Lower leg skin (tissue), 4 donors: ENCODE results near the gene HIBCH. TPM values are rescaled to one million over a fixed set of nuclear protein-coding genes. Genes with fewer than 3 reads are reported as not detected.

Experiments used
- DNase-seq, 2 donors: peaks; one replicate each; pipeline ENCODE4 v3.0.0-alpha.2; 2019; ENCODE audit warnings: low spot score in 2 of 2
- H3K4me3 ChIP-seq: fragments of 200-600 bp; sonication (generic); 2 replicates; pipeline ENCODE4 v1.5.1; 2017; ENCODE audit warnings: mild to moderate bottlenecking, low read depth; ENCODE audit not compliant: poor library complexity, severe bottlenecking
- POLR2A ChIP-seq, 2 donors: fragments of 450-650 bp; IDR thresholded peaks; one replicate each; pipeline ENCODE4 v1.6.1; 2016 to 2017; ENCODE audit warnings: antibody characterized with exemption in 2 of 2, mild to moderate bottlenecking in 1 of 2, moderate library complexity in 1 of 2
- WGBS, 2 donors: methylation state at CpG; one replicate each; pipeline ENCODE4 v1.1.5; 2018; 5-methylcytosine and 5-hydroxymethylcytosine counted together
- intact Hi-C: fragments of 100-400 bp; cut with DNase I; formaldehyde crosslinking; loops from one replicate; pipeline ENCODE4 v1.15.0; 2023; ENCODE audit warnings: low total_unique reads
- total RNA-seq, 4 donors: library from RNA; depleted of rRNA; stranded (reverse); fragments of >200 nt; gene quantifications; one replicate each; pipeline ENCODE4 v1.1.0, GENCODE V29; 2016
- TF ChIP-seq, protein P1 (sequence below), 3 donors: fragments of 450-650 bp; IDR thresholded peaks; one replicate each; pipeline ENCODE4 v1.5.1; 2016; ENCODE audit warnings: antibody characterized with exemption in 3 of 3, mild to moderate bottlenecking in 3 of 3, moderate library complexity in 2 of 3

The HIBCH gene
- total RNA-seq, 4 donors from 2014 or later = 10.0 to 21.4 (median 18.4) TPM

DNA sequence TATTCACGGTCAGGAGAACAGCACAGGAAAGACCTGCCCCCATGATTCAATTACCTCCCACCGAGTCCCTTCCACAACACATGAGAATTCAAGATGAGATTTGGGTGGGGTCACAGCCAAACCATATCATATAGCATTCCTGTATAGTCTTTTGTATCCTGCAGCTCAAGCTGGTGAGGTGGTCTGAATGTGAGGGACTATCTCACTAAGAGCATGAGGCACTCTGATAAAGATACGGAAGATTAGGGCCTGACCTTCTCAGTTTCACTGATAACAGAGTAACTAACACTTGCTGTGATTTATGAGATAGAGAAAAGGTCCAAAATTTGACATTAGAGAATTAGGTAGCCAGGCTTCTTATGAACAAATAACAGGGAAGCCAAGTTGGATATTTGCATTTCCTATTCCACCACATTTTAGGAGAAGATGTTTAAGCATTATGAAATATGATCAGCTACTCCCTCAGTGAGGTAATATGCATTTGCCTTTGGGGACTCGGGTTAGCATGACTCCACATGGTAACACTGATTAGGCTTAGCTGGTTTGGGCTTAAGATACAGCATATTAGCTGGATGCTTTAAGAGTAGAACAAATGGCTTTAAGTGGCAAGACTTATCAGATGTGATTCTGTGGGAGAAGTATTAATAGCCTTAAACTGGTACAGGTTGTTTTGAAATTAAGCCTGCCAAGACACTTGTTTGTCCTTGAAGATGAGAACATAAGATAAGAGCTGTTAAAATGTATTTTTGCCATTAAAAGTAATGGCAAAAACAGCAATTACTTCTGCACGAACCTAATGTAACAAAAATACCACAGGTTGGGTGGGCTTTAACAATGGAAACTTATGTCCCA is 150.2 kb downstream of the HIBCH start:
- DNase-seq = no peak
- TF ChIP-seq POLR2A (IDR thresholded peaks at IDR 0.05) = no peak
- TF ChIP-seq, protein P1, sequence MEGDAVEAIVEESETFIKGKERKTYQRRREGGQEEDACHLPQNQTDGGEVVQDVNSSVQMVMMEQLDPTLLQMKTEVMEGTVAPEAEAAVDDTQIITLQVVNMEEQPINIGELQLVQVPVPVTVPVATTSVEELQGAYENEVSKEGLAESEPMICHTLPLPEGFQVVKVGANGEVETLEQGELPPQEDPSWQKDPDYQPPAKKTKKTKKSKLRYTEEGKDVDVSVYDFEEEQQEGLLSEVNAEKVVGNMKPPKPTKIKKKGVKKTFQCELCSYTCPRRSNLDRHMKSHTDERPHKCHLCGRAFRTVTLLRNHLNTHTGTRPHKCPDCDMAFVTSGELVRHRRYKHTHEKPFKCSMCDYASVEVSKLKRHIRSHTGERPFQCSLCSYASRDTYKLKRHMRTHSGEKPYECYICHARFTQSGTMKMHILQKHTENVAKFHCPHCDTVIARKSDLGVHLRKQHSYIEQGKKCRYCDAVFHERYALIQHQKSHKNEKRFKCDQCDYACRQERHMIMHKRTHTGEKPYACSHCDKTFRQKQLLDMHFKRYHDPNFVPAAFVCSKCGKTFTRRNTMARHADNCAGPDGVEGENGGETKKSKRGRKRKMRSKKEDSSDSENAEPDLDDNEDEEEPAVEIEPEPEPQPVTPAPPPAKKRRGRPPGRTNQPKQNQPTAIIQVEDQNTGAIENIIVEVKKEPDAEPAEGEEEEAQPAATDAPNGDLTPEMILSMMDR (IDR thresholded peaks at IDR 0.05) = no peak
- intact Hi-C loops = loop anchor here (10.0 kb wide), 1 partner anchor 1325 kb away; no protein-coding TSS in a partner anchor
- no peak overlapping the region for H3K4me3 ChIP-seq
- 64% methylated on average over 5 of the region's 5 CpGs for WGBS, 2 donors

DNA sequence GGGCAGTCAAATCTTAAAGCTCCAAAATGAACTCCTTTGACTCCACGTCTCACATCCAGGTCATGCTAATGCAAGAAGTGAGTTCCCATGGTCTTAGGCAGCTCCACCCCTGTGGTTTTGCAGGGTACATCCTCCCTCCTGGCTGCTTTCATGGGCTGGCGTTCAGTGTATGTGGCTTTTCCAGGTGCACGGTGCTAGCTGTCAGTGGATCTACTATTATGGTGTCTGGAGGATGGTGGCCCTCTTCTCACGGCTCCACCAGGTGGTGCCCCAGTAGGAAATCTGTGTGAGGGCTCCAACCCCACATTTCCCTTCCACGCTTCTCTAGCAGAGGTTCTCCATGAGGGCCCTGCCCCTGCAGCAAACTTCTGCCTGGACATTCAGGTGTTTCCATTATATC is 151.9 kb downstream of the HIBCH start:
- WGBS, 2 donors = 89 to 94% methylated on average over 5 of the region's 5 CpGs
- intact Hi-C loops = loop anchor here (10.0 kb wide), 1 partner anchor 1323 kb away; no protein-coding TSS in a partner anchor
- DNase-seq = no peak
- no peak overlapping the region for H3K4me3 ChIP-seq
- no peak for TF ChIP-seq POLR2A (IDR thresholded peaks at IDR 0.05)
- TF ChIP-seq, protein P1 (IDR thresholded peaks at IDR 0.05) = no peak

DNA sequence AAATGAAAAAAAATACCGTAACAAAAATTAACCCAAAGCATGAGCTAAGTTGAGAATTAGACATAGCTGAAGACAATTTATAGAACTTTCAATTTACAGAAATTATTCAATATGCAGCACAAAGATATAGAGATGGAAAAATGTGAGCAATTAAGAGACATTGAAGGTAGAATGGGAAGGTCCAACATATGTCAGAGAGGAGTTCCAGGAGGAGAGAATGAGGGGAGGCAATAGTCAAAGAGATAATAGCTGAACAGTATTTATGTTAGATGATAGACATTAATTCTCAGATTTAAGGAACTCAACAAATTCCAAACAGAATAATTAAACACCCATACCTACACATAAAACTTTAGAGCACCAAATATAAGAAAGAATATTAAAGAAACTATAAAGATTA is 154.1 kb downstream of the HIBCH start:
- DNase-seq = no peak
- 94 to 95% methylated on average over 1 of the region's 1 CpG for WGBS, 2 donors
- no peak overlapping the region for H3K4me3 ChIP-seq
- TF ChIP-seq POLR2A (IDR thresholded peaks at IDR 0.05) = no peak
- TF ChIP-seq, protein P1 (IDR thresholded peaks at IDR 0.05) = no peak
- intact Hi-C loops = loop anchor here (10.0 kb wide), 1 partner anchor 1321 kb away; no protein-coding TSS in a partner anchor

DNA sequence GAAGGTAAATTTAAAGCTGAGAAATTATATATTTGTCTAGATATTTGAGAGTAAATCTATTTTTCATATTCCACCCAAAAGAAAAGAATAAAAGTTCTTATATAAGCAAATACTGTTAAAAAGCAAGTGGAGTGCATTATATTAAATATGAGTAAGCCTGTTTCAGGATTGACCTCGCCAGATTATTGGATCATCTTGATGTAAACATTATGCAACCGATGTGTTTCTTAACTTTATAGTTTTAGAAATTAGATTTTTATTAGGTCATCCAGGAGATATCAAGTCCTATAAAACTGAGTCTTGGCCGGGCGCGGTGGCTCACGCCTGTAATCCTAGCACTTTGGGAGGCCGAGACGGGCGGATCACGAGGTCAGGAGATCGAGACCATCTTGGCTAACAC is 156.8 kb downstream of the HIBCH start:
- WGBS, 2 donors = 91 to 96% methylated on average over 11 of the region's 11 CpGs
- H3K4me3 ChIP-seq = no peak overlapping the region
- intact Hi-C loops = loop anchor here (10.0 kb wide), 1 partner anchor 1318 kb away; no protein-coding TSS in a partner anchor
- no peak for DNase-seq
- TF ChIP-seq, protein P1 (IDR thresholded peaks at IDR 0.05) = no peak
- TF ChIP-seq POLR2A (IDR thresholded peaks at IDR 0.05) = no peak

DNA sequence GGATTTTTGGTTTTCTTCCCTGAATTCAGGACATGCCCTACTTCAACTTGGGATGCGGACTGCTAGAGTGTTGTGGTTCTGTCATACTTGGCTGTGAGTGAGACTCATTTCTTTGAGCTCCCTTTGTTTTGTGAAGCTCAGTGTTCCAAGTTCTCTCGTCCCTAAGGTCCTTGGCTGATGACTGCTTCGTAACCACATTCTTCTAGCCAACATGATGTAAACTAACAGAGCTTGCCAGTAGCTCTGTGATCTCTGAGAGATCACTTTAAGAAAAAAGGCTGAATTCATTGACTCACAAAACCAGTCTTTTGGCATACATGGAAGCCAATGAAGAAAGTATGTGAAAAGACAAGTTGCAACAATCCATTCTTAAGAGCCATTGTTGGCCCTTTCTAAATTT is 160.2 kb downstream of the HIBCH start:
- H3K4me3 ChIP-seq = no peak overlapping the region

More for the DNA sequence above, 160.2 kb downstream of the HIBCH start:
- 23 to 26% methylated on average over 3 of the region's 3 CpGs for WGBS, 2 donors
- peak in 1 of 2 donors; percentile 57 for DNase-seq
- no peak for TF ChIP-seq POLR2A (IDR thresholded peaks at IDR 0.05)
- TF ChIP-seq, protein P1 (IDR thresholded peaks at IDR 0.05) = no peak
- intact Hi-C loops = no loop called here
